DMS114 treated with DMSO at 0.1 percent for 48 hours (cell line): ENCODE measurements around the gene SLC2A2.
"Not testable (repeated sequence)": the region's sequence is repeated elsewhere in the genome, so short reads cannot be mapped to it uniquely, and the experiment has no call there.

Experiments used
- DNase-seq: peaks from one replicate; lab custom pipeline; 2025; ENCODE audit not compliant: unreplicated experiment; lab: John Stamatoyannopoulos, UW

The SLC2A2 gene

DNA sequence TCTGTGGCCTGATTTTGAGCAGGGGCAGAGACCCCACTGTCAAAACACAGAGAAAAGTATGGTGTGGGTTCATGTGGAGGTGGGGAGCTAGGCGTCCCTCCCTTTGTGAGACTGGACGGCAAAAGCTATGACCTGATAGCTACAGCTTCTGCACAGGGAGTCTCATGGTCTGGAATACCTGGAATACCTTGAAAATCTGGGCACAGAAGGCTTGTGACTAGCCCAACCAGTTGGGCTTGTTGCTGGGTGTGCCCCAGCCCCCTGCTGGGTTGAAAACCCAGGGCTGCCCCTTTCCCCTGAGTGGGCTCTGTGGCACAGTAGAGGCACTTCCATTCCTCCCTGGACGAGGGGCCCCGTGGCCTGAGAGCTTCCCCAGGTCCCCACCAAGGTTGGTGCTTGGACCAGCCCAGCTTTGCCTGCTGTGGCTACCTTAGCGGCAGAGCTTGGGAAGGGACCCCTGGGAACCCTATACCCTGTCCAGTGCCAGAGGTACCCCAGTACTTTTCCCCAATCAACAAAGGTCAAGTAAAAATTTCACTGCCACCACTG lies 37.3 kb downstream of the SLC2A2 start:
- DNase-seq: no peak

DNA sequence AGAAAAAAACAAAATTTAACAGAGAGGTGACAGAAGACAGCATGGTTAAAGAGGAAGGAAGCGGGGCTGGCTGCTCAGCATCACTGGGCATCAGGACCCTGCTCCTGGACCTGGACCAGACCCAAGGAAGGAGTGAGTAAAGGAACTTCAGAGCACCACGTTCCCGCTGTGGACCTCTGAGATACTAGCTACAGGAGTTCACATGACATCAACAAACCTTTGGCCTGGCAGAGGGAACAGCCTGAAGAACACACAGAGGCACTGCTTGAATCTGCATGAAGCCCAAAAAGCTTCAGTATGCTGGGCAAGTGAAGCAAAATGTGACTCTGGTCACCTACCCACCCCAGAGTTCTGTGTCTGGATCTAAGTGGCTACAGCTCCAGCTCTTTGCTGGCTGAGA lies 38.1 kb downstream of the SLC2A2 start:
- DNase-seq: no peak

DNA sequence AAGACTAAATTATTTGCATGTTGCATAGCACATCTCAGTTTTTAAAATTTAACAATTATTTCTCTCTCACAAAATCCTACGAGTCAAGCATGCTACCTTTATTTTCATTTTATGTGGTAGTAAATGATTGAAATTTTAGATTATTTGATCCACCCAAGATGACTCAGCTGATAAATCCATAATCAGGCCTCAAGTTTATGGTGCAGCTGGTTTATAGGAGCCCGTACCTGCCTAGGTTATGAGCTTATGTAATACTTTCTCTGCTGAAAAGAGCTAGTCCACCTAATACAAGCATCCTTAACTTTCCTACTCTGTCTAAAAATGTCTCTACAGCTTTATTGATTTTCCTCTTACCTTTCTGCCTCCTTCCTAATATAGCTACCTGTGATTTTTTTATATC lies 41.2 kb downstream of the SLC2A2 start:
- no peak for DNase-seq

DNA sequence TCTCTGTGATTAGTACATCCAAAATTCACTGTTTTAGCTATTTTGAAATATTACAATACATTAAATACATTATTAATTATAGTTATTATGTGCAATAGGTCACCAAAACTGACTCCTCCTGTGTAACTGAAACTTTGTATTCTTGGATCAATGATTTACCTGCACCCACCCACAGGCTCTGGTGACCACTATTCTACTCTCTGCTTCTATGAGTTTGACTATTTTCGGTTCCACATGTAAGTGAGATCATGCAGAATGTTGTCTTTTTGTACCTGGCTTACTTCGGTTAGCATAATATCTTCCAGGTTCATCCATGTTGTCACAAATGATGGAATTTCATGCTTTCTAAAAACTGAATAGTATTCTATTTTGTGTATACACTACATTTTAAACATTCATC lies 43.8 kb downstream of the SLC2A2 start:
- no peak for DNase-seq

DNA sequence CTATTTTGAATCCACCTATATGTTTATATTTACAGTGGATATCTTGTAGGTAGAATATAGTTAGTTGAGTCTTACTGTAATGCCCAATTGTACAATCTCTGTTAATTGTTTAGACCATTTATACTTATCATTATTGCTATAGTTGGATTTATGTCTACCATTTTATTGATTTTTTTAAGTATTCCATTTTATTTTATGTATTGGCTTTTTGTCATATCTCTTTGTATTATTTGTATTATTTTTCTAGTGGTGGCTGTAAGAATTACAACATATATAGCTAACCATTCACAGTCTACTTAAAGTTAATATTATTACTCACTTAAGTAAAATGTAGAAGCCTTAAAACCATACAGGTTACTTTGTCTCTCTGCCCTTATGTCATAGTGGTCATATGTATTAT lies 46.1 kb downstream of the SLC2A2 start:
- no peak for DNase-seq

DNA sequence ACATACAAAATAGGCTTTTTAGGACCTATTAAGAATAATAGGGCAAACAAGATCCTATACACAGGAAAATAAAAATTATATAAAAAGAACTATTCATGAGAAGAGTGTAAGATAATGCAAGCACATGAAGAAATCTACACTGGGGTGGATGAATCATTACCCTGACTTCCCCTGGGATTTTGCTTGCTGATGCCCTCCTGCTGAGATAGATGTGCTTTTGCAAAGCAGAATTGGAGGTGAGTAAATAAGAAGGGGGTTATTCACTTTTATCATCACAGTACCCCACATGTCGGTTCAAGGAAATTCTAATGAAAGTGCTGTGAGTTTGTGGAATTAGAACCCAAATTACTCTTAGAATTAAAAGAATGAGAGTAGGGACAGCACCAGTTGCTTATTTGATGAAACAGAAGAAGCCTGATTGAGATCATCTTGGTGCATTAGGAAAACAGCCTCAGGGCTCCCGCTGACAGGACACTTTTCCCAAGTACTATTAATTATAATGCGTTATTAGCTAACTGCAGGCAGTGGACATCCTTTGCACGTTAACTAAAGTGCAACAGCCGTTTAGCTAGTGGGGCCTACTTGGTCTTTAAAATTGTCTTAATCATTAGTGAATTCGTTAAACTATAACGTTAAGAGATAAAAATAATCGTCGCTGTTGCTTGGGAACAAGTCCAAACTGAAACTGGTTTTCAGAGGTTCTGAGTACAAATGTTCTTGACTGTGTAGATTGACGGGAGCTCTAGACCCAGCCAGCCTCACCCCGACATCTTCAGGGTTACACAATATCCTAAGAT lies 48.4 kb downstream of the SLC2A2 start:
- DNase-seq: no peak

DNA sequence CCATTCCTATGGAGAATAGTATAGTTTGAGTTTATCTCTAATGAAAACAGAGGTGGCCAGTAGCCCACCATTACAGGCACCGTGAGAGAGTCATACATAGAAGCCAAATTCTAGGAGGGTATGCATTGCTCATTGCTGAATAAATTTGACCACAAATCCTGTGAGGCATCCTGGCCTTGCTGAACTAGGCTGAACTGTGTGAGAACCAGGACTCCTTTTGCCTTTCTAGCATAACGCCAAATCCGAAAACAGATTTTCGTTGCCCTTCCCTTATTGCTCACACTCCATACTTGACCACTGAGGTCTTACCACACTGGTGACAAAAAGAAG lies 50.4 kb downstream of the SLC2A2 start:
- no peak for DNase-seq

DNA sequence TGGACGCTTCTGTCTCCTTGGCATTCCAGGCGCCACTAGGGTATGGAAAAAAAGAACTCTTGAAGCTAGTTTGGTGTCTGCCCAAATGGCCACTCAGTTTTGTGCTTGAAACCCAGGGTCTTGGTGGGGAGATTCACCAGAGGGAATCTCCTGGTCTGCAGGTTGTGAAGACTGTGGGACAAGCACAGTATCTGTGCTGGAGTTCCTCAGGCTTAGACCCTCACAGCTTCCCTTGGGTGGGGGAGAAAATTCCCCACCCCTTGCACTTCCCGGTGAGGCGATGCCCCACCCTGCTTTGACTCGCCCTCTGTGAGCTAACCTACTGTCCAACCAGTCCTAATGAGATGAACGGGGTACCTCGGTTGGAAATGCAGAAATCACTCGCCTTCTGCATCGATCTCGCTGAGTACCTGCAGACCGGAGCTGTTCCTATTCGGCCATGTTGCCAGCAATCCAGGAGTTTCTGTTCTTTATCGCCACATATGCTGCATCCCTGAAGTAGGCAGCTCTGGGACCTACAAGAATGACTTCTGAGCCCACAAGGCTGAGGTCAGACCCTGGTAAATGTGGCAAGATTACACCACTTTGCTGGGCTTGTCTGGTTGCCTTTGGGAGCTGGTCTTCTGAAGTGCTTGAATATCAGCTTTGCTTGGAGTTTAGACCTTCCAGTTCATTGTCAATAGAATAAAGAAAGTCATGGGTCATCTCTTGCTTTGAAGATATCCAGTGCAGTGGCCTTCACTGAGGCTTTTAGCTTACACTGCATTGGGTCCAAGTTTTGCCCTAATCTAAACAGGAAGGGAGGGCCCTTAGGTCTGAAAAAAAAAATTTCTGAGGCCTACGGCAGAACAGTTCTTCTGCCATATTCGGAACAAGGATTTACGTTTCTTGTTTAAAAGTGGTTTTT lies 51.0 kb downstream of the SLC2A2 start:
- DNase-seq: no peak

DNA sequence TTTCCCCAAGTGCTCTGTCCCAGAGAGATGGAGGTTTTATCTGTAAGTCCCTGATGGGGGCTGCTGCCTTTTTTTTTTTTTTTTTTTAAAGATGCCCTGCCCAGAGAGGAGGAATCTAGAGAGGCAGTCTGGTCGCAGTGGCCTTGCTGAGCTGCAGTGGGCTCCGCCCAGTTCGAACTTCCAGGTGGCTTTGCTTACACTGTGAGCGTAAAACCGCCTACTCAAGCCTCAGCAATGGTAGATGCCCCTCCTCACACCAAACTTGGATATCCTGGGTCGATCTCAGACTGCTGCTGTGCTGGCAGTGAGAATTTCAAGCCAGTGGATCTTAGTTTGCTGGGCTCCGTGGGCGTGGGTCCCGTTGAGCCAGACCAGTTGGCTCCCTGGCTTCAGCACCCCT lies 51.6 kb downstream of the SLC2A2 start:
- DNase-seq: no peak

DNA sequence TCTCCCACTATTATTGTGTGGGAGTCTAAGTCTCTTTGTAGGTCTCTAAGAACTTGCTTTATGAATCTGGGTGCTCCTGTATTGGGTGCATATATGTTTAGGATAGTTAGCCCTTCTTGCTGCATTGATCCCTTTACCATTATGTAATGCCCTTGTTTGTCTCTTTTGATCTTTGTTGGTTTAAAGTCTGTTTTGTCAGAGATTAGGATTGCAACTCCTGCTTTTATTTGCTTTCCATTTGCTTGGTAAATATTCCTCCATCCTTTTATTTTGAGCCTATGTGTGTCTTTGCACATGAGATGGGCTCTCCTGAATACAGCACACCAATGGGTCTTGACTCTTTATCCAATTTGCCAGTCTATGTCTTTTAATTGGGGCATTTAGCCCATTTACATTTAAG lies 53.6 kb downstream of the SLC2A2 start:
- not testable (repeated sequence) for DNase-seq

DNA sequence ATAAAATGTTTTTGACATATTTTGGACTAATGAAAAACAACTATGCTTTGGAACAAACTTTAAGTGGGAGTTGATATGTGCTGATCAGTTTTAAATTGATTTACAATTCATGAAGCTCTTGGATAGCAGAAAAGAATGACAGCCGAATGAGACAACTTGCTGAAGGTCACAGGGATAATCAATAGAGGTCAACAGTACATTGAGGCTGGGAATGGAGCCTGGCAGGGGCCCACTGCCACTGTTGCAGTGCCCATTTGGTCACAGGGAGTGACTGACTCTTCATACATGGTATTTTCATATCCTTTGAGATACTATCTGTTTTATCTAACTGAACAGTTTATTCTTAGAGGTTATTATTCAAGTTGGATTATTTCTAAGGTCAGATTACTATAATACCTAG lies 59.4 kb downstream of the SLC2A2 start:
- DNase-seq: no peak

DNA sequence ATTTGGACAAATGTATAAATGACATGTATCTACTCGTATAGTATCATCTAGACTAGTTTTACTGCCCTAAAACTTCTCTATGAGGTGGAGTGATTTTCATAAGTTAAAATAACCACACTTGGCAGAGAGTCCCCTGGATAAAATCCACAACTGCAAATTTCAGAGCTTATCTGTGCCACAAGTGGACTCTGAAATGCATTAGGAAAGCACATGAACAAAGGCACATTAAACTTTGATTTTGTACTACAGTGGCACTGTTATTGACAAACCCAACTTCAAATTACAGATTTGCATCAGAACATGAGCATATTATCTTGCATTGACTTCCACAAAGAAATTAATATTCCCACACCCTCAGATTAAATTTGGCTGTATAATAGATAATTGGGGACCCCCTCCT lies 60.0 kb downstream of the SLC2A2 start:
- no peak for DNase-seq

DNA sequence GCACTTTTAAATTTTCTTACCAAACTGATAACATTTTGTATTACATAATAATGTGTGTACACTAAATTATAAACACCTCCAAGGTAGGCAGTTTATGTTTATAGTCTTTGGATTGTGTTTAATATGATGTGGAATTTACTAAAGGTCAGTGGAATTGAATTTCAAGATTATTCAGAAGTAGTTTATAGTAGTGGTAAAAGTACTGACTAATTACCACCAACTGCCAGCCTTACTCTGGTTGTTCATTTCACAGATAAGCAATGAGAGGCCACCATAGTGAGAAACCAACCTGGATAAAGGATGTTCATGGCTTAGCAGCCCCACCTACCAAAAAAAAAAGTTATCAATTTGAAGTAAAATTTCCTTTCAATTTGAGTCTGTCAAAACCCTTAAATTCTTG lies 64.1 kb downstream of the SLC2A2 start:
- DNase-seq: no peak

DNA sequence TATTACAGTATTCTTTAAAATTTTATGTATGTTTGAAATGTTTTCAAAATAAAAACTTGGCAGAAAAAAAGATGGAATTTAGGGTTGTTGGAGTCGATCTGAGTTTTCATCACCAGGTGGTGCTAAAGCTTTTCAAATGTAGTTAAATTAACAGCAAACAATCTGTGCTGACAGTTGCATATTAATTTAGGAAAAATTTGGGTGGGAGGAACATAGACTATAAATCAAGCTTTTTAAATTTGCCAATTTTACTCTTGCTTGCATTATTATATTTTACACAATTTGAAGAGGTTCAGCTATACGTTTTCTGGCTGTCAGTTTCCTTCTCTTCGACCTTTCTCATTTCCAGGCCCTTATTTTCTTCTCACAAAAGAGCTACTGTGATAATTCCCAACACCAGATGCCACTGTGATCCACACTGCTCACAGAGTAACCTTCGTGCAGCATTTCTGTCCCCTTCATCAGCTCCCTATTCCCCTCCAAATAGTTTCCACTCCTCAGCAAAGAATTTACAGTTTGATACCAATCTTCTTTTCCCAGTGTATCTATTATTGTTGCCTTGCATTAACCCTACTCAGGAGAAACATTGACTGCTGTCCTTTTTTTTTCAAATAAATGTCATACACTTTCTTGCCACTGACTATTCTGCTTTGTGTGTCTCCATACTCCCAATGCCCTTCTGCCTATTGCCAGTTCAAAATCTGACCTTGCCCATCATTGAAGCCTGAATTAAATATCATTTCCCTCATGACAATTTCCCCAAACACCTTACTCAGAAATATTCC lies 64.7 kb downstream of the SLC2A2 start:
- DNase-seq: peak; percentile 29

DNA sequence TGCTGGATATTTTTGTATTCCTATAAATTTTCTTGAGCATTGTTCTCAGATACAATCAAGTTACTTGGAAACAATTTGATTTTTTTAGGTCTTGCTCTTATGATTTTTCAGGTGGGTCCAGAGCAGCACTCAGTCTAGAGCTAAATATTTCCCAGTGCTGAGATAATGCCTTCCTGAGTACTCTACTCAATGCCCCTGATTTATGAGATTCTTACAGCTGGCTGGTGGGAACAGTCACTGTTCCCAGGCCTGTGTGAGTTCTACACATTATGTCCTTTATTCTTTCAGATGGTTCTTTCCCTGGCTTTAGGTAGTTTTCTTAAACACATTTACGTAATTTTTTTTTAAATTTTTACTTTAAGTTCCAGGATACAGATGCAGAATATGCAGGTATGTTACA lies 67.1 kb downstream of the SLC2A2 start:
- DNase-seq: no peak

DNA sequence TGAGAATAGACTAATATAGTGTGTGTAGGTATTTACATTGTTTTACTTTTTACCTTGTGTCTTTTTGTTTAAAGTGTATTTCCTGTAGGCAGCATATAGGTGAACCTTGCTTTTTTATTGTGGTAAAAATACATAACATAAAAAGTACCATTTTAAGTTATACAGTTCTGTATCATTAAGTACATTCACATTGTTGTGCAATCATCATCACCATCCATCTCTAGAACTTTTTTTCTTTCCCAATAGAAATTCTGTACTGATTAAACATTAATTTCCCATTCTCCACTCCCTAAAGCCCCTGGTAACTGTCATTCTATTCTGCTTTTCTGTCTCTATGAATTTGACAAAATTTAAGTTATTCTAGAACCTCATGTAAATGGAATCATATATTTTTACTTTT lies 69.9 kb downstream of the SLC2A2 start:
- DNase-seq: no peak

DNA sequence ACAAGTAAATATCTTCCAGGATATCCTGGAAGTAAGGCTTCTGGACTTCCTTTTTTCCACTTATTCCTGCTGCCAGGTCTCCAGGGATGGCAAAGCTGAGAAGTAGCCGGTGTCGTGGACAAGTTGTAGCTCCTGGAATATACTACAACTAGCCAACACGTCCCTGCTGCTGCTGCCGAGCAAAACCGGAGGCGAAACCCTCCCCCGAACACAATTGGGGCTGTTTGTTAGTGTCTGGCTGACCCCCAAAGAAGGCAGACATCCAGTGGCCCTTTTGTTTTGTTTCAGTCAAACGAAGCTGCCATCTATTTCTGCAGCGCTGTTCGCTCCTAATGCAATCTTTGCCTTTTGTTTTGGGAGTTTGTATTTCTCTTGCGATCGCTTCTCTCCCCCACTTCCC lies 72.8 kb downstream of the SLC2A2 start:
- DNase-seq: no peak

DNA sequence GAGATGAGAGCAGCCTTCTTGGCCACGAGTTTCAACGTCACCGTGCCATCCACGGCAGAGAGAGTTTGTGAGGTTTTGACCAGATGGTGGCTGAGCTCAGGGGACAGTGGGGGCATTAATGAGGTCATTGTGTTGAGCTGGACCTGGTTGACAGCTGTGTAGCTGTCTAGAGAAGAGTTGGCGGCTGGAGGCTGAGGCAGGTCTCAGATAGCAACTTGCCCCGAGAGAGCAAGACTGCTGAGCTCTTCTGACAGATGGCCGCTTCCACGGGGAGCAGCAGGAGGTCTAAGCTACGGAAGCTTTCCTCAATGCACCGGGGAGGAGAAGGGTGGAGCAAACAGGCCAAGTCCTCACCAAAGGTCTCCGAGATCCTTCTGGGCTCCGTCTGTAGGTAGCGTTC lies 73.3 kb downstream of the SLC2A2 start:
- no peak for DNase-seq

DNA sequence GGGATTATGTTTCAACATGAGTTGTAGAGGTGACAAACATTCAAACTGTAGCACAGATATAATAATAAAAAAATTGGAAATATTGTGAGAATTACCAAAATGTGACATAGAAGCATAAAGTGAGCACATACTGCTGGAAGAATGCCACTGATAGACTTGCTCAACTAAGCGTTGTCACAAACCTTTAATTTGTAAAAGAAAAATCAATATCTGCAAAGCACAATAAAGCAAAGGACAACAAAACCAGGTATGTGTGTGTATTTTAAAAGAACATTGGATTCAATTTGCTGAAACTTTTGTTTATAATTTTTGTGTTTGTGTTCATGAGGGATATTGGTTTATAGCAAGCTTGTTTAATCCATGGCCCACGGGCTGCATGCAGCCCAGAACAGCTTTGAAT lies 77.3 kb downstream of the SLC2A2 start:
- no peak for DNase-seq

DNA sequence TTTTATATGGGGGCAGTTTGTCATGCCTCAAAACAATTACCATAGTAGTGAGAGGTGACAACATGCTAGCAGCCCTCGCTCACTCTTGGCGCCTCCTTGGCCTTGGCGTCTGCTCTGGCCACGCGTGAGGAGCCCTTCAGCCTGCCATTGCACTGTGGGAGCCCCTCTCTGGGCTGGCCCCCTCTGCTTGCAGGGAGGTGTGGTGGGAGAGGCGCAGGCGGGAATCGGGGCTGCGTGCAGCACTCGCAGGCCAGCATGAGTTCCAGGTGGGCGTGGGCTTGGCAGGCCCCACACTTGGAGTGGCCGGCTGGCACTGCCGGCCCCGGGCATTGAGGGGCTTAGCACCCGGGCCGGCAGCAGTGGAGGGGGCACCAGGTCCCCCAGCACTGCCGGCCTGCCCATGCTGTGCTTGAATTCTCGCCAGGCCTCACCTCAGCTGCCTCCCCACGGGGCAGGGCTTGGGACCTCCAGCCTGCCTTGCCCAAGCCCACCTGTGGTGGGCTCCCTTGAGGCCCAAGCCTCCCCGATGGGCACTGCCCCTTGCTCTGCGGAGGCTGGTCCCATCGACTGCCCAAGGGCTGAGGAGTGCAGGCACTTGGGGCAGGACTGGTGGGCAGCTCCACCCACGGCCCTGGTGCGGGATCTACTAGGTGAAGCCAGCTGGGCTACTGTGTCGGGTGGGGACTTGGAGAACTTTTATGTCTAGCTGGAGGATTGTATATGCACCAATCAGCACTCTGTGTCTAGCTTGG lies 79.3 kb downstream of the SLC2A2 start:
- DNase-seq: no peak
